GM19023 (cell line): ENCODE measurements around the gene CEP68.

Experiments
- ATAC-seq: cut with Tn5 transposase; IDR thresholded peaks from one replicate; pipeline ENCODE4 v1.9.1; 2021; ENCODE audit warnings: mild to moderate bottlenecking, moderate library complexity; ENCODE audit not compliant: unreplicated experiment

The CEP68 gene

GRCh38 chr2:65055422-65056214 is 598 bp upstream of the CEP68 start:
- peak; percentile 39 for ATAC-seq

- ATAC-seq = no peak
Observed at GRCh38 chr2:65057054-65057375, 799 bp downstream of the CEP68 start.

- no peak for ATAC-seq
Observed at GRCh38 chr2:65057391-65058052, 1.3 kb downstream of the CEP68 start.

GRCh38 chr2:65059071-65059470 is 2.9 kb downstream of the CEP68 start:
- no peak for ATAC-seq

- ATAC-seq = no peak
Observed at GRCh38 chr2:65061146-65061909, 5.1 kb downstream of the CEP68 start.

GRCh38 chr2:65061910-65062339 is 5.7 kb downstream of the CEP68 start:
- ATAC-seq = no peak

GRCh38 chr2:65062843-65063825 is 6.9 kb downstream of the CEP68 start:
- no peak for ATAC-seq

GRCh38 chr2:65064728-65065552 is 8.7 kb downstream of the CEP68 start:
- peak; percentile 75 for ATAC-seq

- ATAC-seq = no peak
Observed at GRCh38 chr2:65067806-65068553, 11.8 kb downstream of the CEP68 start.

- ATAC-seq = no peak
Observed at GRCh38 chr2:65069439-65069824, 13.2 kb downstream of the CEP68 start.

GRCh38 chr2:65070172-65070830 is 14.1 kb downstream of the CEP68 start:
- ATAC-seq = no peak

GRCh38 chr2:65070856-65071255 is 14.6 kb downstream of the CEP68 start:
- ATAC-seq = no peak

- ATAC-seq = no peak
Observed at GRCh38 chr2:65071499-65072180, 15.4 kb downstream of the CEP68 start.

- no peak for ATAC-seq
Observed at GRCh38 chr2:65072181-65072970, 16.2 kb downstream of the CEP68 start.

- ATAC-seq = no peak
Observed at GRCh38 chr2:65073879-65074565, 17.8 kb downstream of the CEP68 start.

- no peak for ATAC-seq
Observed at GRCh38 chr2:65075176-65075575, 19.0 kb downstream of the CEP68 start.
